ENCODE data around the gene ATP11C.
"Not testable (repeated sequence)": the region's sequence is repeated elsewhere in the genome, so short reads cannot be mapped to it uniquely, and the experiment has no call there.

ATP11C gene

DNA sequence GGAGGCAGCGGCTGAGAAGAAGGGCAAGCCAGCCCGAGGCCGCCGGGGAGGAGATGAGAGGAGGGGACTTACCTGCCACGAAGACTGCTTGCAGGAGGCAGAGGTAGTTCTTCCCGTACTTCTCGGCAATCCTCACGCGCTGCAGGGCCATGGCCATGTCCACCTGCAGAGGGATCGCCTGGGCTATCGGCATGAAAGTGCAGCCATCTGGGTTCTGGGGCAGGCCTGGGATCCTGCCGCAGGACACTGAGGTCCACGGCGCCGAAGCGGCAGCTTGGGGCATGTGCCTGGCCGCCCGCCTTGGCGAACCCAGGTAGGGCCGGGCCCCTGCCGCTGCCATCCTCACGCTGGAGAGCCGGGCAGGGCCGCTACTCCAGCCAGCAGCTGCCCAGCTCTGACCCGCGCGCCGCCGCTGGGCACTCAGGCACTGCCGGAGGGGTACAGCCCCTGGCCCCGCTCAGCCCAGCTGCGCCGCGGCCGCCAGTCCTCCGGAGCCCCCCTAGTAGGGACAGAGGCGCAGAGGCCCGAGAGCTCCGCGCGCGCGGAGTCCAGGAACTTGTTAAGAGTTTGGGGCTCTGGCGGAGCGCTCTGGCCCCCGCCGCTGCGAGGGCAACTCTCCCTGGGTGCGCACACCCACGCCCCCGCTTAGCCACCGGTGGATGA, 240.9 kb downstream of the ATP11C start:
- no peaks in the 10 kb centered on the region for H3F3A ChIP-seq (ENCODE audit: control insufficient read depth, insufficient read depth)
- no peaks in the 10 kb centered on the region for H3K9me3 ChIP-seq (ENCODE audit: control insufficient read depth, insufficient read depth, low read length)
- no peaks in the 10 kb centered on the region for H4K20me1 ChIP-seq (ENCODE audit: control insufficient read depth, insufficient read depth, low read depth, low read length)
- no peak for TF ChIP-seq EZH2phosphoT487 (IDR thresholded peaks at IDR 0.05; ENCODE audit: borderline replicate concordance, low read length)
- TF ChIP-seq, protein P1, sequence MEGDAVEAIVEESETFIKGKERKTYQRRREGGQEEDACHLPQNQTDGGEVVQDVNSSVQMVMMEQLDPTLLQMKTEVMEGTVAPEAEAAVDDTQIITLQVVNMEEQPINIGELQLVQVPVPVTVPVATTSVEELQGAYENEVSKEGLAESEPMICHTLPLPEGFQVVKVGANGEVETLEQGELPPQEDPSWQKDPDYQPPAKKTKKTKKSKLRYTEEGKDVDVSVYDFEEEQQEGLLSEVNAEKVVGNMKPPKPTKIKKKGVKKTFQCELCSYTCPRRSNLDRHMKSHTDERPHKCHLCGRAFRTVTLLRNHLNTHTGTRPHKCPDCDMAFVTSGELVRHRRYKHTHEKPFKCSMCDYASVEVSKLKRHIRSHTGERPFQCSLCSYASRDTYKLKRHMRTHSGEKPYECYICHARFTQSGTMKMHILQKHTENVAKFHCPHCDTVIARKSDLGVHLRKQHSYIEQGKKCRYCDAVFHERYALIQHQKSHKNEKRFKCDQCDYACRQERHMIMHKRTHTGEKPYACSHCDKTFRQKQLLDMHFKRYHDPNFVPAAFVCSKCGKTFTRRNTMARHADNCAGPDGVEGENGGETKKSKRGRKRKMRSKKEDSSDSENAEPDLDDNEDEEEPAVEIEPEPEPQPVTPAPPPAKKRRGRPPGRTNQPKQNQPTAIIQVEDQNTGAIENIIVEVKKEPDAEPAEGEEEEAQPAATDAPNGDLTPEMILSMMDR (IDR thresholded peaks at IDR 0.05; ENCODE audit: low read depth, low read length, poor library complexity, severe bottlenecking) = no peak
- H3K27ac ChIP-seq (ENCODE audit: low read depth, low read length) = no peak overlapping the region
- no peaks in the 10 kb centered on the region for H3K36me3 ChIP-seq (ENCODE audit: control insufficient read depth, low read length)
- H3K79me2 ChIP-seq (ENCODE audit: control insufficient read depth, low read length) = no peaks in the 10 kb centered on the region
- H3K4me2 ChIP-seq (ENCODE audit: low read length) = no peak overlapping the region
- no peak overlapping the region for H3K4me3 ChIP-seq (ENCODE audit: low read length)
- H3K4me1 ChIP-seq (ENCODE audit: control insufficient read depth, low read length) = no peaks in the 10 kb centered on the region
- H3K9me2 ChIP-seq (replicated peaks; ENCODE audit: control insufficient read depth, low read length) = no peaks in the 10 kb centered on the region
- H3K27me3 ChIP-seq (ENCODE audit: control insufficient read depth, low read length) = no peaks in the 10 kb centered on the region

GRCh38 chrX:139691493-139691842, 241.4 kb downstream of the ATP11C start:
- Histone ChIP-seq H4K20me1 (ENCODE audit: control insufficient read depth, insufficient read depth, low read depth, low read length) (no peaks in the 10 kb centered on the region), H3K27me3 (ENCODE audit: control insufficient read depth, low read length) (no peaks in the 10 kb centered on the region), H3K9me2 (replicated peaks; ENCODE audit: control insufficient read depth, low read length) (no peaks in the 10 kb centered on the region), H3K4me1 (ENCODE audit: control insufficient read depth, low read length) (no peaks in the 10 kb centered on the region), H3K4me3 (ENCODE audit: low read length) (no peak overlapping the region), H3K27ac (ENCODE audit: low read depth, low read length) (no peak overlapping the region), H3K9me3 (ENCODE audit: control insufficient read depth, insufficient read depth, low read length) (no peaks in the 10 kb centered on the region), H3K4me2 (ENCODE audit: low read length) (no peak overlapping the region), H3K36me3 (ENCODE audit: control insufficient read depth, low read length) (no peaks in the 10 kb centered on the region), H3F3A (ENCODE audit: control insufficient read depth, insufficient read depth) (no peaks in the 10 kb centered on the region), H3K79me2 (ENCODE audit: control insufficient read depth, low read length) (no peaks in the 10 kb centered on the region)
- TF ChIP-seq, protein P1 (IDR thresholded peaks at IDR 0.05; ENCODE audit: low read depth, low read length, poor library complexity, severe bottlenecking) = no peak
- no peak for TF ChIP-seq EZH2phosphoT487 (IDR thresholded peaks at IDR 0.05; ENCODE audit: borderline replicate concordance, low read length)

DNA sequence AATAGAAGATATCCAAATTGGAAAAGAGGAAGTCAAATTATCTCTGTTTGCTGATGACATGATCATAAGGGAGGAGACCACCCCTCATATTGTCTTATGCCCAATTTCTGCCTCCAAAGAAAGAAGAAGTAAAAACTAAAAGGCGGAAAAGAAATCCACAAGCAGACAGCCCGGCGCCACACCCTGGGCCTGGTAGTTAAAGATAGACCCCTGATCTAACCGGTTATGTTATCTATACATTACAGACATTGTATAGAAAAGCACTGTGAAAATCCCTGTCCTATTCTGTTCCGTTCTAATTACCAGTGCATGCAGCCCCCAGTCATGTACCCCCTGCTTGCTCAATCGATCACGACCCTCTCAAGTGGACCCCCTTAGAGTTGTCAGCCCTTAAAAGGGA, 247.7 kb downstream of the ATP11C start:
- not testable (repeated sequence) for H3F3A ChIP-seq (ENCODE audit: control insufficient read depth, insufficient read depth); H3K9me2 ChIP-seq (replicated peaks; ENCODE audit: control insufficient read depth, low read length); H3K4me1 ChIP-seq (ENCODE audit: control insufficient read depth, low read length); H3K9me3 ChIP-seq (ENCODE audit: control insufficient read depth, insufficient read depth, low read length); H3K4me3 ChIP-seq (ENCODE audit: low read length); H3K36me3 ChIP-seq (ENCODE audit: control insufficient read depth, low read length); H3K27me3 ChIP-seq (ENCODE audit: control insufficient read depth, low read length); H4K20me1 ChIP-seq (ENCODE audit: control insufficient read depth, insufficient read depth, low read depth, low read length); H3K4me2 ChIP-seq (ENCODE audit: low read length); H3K79me2 ChIP-seq (ENCODE audit: control insufficient read depth, low read length); H3K27ac ChIP-seq (ENCODE audit: low read depth, low read length)

DNA sequence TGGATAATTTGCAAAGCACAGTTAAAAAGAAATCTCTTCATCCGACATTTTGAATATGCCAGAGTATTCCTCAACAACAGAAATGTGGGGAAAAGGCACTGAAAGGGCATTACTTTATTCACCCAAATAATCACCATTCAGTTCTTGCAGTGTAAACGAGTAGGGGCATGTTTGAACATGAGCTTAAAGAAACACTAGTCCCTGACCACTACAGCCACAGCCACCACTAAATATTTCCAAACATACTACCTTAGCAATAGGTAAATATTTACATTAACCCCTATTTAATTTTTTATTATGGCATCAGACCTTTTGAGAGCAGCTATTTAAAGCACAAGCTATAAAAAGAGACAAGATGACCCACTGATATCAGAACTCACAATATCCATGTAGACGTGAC, 252.5 kb downstream of the ATP11C start:
- no peaks in the 10 kb centered on the region for H3K36me3 ChIP-seq (ENCODE audit: control insufficient read depth, low read length)
- no peaks in the 10 kb centered on the region for H3F3A ChIP-seq (ENCODE audit: control insufficient read depth, insufficient read depth)
- no peaks in the 10 kb centered on the region for H3K79me2 ChIP-seq (ENCODE audit: control insufficient read depth, low read length)
- no peaks in the 10 kb centered on the region for H3K9me2 ChIP-seq (replicated peaks; ENCODE audit: control insufficient read depth, low read length)
- H3K4me1 ChIP-seq (ENCODE audit: control insufficient read depth, low read length) = no peaks in the 10 kb centered on the region
- H3K4me3 ChIP-seq (ENCODE audit: low read length) = no peak overlapping the region
- H4K20me1 ChIP-seq (ENCODE audit: control insufficient read depth, insufficient read depth, low read depth, low read length) = no peaks in the 10 kb centered on the region
- no peak overlapping the region for H3K27ac ChIP-seq (ENCODE audit: low read depth, low read length)
- no peaks in the 10 kb centered on the region for H3K9me3 ChIP-seq (ENCODE audit: control insufficient read depth, insufficient read depth, low read length)
- no peak for TF ChIP-seq EZH2phosphoT487 (IDR thresholded peaks at IDR 0.05; ENCODE audit: borderline replicate concordance, low read length)
- TF ChIP-seq, protein P1 (IDR thresholded peaks at IDR 0.05; ENCODE audit: low read depth, low read length, poor library complexity, severe bottlenecking) = no peak
- no peaks in the 10 kb centered on the region for H3K27me3 ChIP-seq (ENCODE audit: control insufficient read depth, low read length)
- no peak overlapping the region for H3K4me2 ChIP-seq (ENCODE audit: low read length)
